PC-9 (cell line): ENCODE results near the gene NPVF.

ENCODE experiments used
- CTCF ChIP-seq: fragments of 200-600 bp; sonication (generic); conservative IDR thresholded peaks from 2 replicates; pipeline ENCODE4 v1.6.1; 2017; ENCODE audit warnings: mixed run types, antibody characterized with exemption, mild to moderate bottlenecking, moderate library complexity
- EZH2 ChIP-seq: fragments of 200-600 bp; sonication (generic); IDR thresholded peaks from 2 replicates; pipeline ENCODE4 v1.8.0; 2017; ENCODE audit warnings: antibody characterized with exemption, low read depth

GRCh38 chr7:25208525-25209221 is 19.6 kb downstream of the NPVF start:
- TF ChIP-seq CTCF (no peak), EZH2 (no peak)
